ENCODE measurements around the gene KCNG2.
"Not testable (repeated sequence)": the region's sequence is repeated elsewhere in the genome, so short reads cannot be mapped to it uniquely, and the experiment has no call there.

The KCNG2 gene

GRCh38 chr18:79851489-79851888, 53.8 kb downstream of the KCNG2 start:
- H3K4me3 ChIP-seq (ENCODE audit: low read depth, low read length): no peak overlapping the region

DNA sequence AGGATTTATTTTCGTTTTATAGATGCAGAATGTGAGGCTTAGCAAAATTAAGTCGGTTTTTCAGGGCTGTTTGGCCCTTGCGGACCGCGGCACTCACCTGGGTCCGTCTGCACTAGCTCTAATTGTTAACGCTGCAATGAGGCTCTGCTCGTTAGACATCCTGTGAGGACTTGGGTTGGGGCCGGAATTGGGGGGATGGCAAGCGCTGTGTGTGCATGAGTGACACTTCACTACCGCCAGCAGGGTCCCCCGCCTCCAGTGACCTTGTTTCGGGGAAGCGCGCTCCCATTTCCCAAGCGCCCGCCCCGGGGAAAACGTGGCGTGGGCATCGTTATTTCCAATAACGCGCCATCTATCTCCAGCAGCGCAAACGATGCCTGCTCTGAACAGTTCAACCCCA, 54.2 kb downstream of the KCNG2 start:
- H3K4me3 ChIP-seq (ENCODE audit: low read depth, low read length): no peak overlapping the region

DNA sequence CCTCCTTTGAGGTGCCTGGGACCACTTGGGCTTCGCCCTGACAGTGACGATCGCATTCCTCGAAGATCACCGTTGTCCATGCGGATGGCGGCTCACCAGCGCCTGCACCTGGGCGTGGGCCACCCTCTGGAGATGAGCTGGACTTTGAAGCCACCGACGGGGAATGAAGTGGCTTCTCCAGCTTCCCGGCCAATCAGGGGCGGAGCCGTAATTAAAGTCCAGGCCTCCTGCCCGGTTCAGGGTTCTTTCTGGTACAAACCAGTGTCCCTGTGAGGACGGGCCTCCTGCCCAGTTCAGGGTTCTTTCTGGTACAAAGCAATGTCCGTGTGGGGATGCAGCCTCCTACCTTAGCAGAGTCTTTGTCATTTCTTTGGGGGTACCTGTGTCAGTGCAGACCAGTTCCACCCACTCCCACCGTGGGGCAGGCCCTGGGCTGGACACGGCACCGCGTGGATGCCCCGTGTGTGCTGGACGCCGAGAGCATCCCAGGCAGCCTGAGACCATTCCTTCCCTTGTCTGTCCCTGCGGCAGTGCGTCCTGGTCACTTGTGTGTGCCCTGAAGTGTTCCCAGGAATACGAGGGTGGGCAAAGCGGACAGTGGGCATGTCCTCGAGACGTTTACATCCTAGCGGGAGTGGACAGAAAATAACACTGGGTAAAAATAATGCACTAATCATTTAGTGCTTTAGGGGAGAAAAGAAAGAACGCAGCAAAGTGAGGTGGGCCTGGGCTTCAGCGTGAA, 55.0 kb downstream of the KCNG2 start:
- no peak overlapping the region for H3K4me3 ChIP-seq (ENCODE audit: low read depth, low read length)

- no peak overlapping the region for H3K4me3 ChIP-seq (ENCODE audit: low read depth, low read length)
Observed at GRCh38 chr18:79853303-79853992, 55.7 kb downstream of the KCNG2 start.

DNA sequence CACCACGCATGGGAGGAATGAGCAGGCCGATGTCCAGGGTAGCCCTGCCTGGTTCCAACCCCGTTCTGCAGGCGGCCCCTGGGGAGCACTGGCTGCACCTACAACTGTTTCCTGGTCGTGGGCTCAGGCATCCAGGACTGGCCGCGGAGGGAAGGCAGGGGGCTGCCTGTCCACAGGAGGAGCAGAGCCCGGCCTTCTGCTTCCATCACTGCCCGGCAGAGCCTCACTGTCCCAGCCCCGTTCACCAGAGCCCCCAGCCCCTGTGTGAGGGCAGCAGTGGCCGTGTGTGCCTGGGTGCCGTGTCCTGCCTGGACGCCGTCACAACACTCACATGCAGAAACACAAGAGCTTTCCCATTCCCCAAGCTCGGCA, 56.2 kb downstream of the KCNG2 start:
- H3K4me3 ChIP-seq (ENCODE audit: low read depth, low read length): no peak overlapping the region

DNA sequence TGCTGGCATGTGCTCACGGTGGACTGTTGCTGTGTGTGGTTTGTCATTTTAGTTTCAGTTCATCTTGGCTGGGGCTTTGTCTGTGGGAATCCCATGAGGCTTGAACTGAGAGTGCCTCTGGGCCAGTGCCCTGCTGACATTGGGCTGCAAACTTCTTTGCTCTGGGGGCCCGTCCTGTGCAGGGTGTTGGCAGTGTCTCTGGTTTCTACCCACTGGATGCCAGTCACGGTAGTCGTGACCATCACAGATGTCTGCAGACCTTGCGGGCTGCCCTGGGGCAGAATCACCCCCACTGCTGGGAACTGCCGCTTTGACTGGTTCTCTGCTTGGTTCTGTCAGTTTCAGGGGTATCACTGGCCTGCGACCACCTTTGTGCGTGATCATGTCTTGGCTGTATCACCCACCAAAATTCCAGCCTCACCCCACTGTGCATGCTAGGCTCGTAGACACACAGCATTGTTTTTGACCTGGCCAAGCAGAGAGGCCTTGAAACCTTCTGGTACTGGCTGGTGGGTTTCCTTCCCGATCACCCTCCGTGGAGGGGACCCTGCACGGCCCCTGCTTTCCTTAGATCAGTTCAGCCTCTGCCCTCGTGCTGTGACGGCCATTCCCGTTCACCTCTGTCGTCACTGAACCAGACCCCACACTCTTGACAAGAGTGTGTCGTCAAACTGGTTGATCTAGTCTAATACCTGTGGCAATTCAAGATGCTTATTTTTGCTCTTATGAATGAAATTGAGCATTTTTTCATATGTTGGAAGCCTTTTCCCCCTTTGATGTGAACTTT, 57.6 kb downstream of the KCNG2 start:
- no peak overlapping the region for H3K4me3 ChIP-seq (ENCODE audit: low read depth, low read length)

- no peak overlapping the region for H3K4me3 ChIP-seq (ENCODE audit: low read depth, low read length)
Observed at GRCh38 chr18:79856119-79857007, 58.6 kb downstream of the KCNG2 start.

DNA sequence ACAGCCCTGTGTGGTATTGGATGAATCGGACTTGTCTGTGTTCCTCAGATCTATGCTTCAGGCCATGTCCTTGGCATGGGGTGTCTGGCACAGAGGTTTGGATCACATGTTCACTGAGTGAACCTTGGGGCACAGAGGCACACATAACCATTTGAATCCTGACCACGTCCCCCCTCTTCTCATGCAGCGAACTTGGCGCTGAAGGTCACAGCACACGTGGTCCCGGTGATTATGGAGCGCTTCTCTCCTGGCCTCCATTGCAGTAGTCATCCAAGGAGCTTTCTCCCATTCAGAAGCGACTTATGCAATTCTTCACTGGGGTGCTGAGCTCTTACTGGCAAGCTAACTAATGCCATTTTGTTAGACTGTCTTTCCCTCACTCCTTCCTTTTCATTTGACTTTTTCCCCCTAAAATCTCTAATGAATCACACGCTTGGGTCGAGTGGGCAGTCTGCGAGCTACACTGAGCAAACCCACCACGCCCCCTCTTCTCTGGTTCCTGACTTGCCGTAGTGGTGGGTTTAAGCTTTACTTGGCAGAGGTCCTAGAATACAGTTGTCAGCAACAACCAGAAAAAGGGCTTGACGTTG, 59.4 kb downstream of the KCNG2 start:
- H3K4me3 ChIP-seq (ENCODE audit: low read depth, low read length): no peak overlapping the region

DNA sequence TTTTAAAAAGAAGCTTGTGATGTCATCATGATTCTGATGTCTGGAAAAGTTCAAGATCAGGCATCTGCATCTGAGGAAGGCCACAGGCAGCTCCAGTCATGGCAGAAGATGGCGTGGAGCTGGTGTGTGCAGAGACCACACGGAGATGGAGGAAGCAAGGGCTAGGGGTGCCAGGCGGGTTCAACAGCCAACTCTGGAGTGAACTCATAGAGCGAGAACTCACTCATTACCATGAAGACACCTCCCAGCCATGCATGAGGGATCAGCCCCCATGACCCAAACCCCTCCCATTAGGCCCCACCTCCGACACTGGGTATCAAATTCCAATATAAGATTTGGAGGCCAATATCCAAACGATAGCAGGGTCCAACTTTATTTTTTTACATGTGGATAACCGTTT, 61.6 kb downstream of the KCNG2 start:
- H3K4me3 ChIP-seq (ENCODE audit: low read depth, low read length): no peak overlapping the region

GRCh38 chr18:79861687-79862086, 63.9 kb downstream of the KCNG2 start:
- no peak overlapping the region for H3K4me3 ChIP-seq (ENCODE audit: low read depth, low read length)

DNA sequence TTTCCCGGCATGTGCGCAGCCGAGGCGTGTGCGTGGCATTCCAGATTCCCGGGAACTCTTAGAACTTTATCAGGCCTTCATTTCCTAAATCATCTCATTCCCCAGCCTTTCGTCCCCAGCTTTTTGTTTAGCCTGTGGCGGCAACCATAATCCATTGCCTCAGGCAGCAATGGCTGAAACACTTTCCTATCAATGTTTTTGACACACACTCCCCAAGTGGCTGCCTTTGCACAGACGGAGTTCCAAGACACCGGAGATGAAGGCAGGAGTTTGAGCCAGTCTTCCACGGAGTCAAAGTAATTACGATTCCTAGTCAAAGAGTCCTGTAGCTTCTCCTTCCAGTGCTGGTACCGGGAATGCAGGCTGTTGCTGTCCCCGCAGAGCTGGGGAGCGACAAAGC, 64.8 kb downstream of the KCNG2 start:
- H3K4me3 ChIP-seq (ENCODE audit: low read depth, low read length): no peak overlapping the region

DNA sequence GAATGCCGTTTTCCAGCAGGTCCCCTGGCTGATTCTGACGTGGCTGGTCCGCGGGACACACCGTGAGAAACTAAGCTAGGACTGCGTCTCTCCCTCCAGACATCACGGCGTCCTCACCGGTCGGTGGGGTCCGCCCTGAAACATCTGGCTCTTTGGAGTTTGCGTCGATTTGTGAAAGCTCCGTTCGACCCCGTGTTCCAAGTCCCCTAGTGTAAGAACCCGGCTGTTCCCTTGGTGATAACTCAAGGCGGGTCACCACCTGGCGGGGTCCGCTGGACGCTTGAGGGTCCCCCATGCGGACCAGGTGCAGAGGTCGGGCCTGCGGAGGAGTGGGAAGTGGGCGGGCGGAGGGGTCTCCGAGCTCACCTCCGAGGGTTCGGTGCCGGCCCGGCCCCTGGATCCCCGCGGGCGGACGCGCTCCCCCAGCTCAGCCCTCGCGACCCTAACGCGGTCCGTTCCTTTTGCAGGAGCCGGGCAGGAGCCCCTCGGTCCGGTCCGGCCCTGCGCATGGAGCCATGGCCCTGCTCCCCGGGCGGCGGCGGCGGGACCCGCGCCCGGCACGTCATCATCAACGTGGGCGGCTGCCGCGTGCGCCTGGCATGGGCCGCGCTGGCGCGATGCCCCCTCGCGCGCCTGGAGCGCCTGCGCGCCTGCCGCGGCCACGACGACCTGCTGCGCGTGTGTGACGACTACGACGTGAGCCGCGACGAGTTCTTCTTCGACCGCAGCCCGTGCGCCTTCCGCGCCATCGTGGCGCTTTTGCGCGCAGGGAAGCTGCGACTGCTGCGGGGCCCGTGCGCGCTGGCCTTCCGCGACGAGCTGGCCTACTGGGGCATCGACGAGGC, 65.6 kb downstream of the KCNG2 start:
- no peak overlapping the region for H3K4me3 ChIP-seq (ENCODE audit: low read depth, low read length)

DNA sequence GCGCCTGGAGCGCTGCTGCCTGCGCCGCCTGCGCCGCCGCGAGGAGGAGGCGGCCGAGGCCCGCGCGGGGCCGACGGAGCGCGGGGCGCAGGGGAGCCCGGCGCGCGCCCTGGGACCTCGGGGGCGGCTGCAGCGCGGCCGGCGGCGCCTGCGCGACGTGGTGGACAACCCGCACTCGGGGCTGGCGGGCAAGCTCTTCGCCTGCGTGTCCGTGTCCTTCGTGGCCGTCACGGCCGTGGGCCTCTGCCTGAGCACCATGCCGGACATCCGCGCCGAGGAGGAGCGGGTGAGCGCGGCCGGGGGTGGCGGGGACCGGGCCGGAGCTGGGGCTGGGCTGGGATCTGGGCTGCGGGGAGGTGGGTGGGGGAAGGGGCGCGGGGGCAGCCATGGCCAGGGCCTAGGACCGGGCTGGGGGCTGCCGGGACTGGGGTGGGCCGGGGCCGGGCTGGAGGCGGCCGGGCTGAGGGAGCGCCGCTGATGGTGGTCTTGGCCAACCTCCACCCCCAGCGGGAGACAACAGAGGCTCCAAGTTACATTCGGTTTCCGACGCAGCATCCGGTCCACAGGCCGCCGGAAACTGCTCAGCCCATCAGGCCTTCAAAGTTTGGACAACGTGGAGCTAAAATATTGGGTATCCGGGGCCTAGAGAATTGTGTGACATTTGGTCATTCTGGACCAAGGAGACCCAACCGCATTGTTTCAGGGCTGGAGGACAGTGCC, 66.4 kb downstream of the KCNG2 start:
- no peak overlapping the region for H3K4me3 ChIP-seq (ENCODE audit: low read depth, low read length)

GRCh38 chr18:79864955-79865354, 67.2 kb downstream of the KCNG2 start:
- H3K4me3 ChIP-seq (ENCODE audit: low read depth, low read length): not testable (repeated sequence)

GRCh38 chr18:79865951-79866350, 68.2 kb downstream of the KCNG2 start:
- not testable (repeated sequence) for H3K4me3 ChIP-seq (ENCODE audit: low read depth, low read length)

- no peak overlapping the region for H3K4me3 ChIP-seq (ENCODE audit: low read depth, low read length)
Observed at GRCh38 chr18:79866889-79867574, 69.3 kb downstream of the KCNG2 start.

- H3K4me3 ChIP-seq (ENCODE audit: low read depth, low read length): no peak overlapping the region
Observed at GRCh38 chr18:79867666-79868065, 69.9 kb downstream of the KCNG2 start.

DNA sequence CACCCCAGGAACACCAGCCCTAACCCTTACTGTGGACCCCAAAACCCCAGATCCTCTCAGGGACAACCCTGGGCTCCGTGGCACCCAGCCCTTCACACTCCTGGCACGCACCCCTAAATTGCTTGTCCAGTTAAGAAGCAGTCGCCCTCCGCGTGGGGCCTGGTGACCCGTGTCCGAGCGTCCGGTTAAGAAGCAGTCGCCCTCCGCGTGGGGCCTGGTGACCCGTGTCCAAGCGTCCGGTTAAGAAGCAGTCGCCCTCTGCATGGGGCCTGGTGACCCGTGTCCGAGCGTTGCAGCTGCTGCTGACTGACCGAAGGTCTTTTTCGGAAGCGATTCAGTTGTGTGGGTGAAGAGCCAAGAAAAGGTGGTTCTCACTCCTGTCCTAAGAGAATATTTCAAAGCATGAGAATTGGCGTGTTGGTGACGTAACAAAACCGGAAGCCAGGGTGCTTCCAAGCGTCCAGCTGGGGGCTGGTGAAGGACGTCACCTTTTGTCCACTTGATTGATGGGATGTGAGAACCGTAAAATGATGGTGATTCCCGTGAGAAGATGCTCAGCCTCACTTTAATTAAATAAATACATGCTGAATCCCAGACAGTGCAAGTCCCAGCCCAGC, 70.5 kb downstream of the KCNG2 start:
- H3K4me3 ChIP-seq (ENCODE audit: low read depth, low read length): no peak overlapping the region
